Measurements from ENCODE around the gene CHRNG. TPM values are rescaled to one million over a fixed set of nuclear protein-coding genes. Genes with fewer than 3 reads are reported as not detected.

The CHRNG gene
- total RNA-seq, 4 donors from 2014 or later = not detected

- WGBS, 2 donors (ENCODE audit: low coverage in 1 of 2) = 59 to 83% methylated on average over 6 to 13 of the region's 18 CpGs
- ATAC-seq = peak; percentile 86
- Histone ChIP-seq H3K27ac (peak overlapping the region; percentile 48 to 81 (median 74)), H3K36me3 (peaks cover 0 to 9% of the 10 kb centered on the region in 2 donors), H3K27me3 (no peaks in the 10 kb centered on the region), H3K4me3 (no peak overlapping the region), H3K4me1 (peaks cover 0 to 34% (median 10%) of the 10 kb centered on the region in 3 donors), H3K9me3 (peaks cover 0 to 5% (median 0%) of the 10 kb centered on the region in 3 donors)
- TF ChIP-seq, protein P1, sequence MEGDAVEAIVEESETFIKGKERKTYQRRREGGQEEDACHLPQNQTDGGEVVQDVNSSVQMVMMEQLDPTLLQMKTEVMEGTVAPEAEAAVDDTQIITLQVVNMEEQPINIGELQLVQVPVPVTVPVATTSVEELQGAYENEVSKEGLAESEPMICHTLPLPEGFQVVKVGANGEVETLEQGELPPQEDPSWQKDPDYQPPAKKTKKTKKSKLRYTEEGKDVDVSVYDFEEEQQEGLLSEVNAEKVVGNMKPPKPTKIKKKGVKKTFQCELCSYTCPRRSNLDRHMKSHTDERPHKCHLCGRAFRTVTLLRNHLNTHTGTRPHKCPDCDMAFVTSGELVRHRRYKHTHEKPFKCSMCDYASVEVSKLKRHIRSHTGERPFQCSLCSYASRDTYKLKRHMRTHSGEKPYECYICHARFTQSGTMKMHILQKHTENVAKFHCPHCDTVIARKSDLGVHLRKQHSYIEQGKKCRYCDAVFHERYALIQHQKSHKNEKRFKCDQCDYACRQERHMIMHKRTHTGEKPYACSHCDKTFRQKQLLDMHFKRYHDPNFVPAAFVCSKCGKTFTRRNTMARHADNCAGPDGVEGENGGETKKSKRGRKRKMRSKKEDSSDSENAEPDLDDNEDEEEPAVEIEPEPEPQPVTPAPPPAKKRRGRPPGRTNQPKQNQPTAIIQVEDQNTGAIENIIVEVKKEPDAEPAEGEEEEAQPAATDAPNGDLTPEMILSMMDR (IDR thresholded peaks at IDR 0.05) = no peak
- TF ChIP-seq POLR2AphosphoS5 (IDR thresholded peaks at IDR 0.05) (peak; percentile 52), POLR2A (IDR thresholded peaks at IDR 0.05) (no peak)
These were observed 49.4 kb downstream of the CHRNG start for GRCh38 chr2:232588680-232589585.

DNA sequence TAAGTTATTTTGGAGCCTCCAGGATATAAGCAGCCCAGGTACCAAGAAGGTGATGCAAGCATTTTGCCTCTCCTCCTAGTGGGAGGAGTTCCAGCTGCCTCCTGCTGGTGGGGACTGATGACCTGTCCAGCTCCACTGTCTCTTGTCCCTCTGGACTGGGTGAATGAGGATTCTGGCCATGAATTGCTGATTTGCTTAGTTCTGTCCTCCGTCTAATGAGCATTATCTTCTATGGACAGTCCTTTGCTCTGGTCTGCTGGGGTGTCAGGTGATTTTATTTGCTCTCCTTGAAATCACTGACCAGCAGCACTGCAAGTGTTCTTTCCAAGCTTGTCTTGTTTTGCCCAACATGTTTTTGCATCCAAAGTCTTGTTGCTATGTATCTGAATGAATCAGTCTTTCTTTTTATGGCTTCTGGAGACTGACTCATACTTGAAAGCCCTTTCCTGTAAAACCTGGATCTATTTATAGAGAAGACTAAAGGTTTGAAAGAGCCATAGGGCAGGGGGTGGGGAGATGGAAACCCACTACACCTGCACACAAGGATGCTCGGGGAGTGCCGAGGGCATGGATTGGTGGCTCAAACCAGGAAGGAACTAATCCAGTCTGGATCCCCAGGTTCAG lies 53.4 kb downstream of the CHRNG start:
- TF ChIP-seq POLR2AphosphoS5 (IDR thresholded peaks at IDR 0.05) = peak; percentile 47
- no peak for TF ChIP-seq POLR2A (IDR thresholded peaks at IDR 0.05)
- TF ChIP-seq, protein P1 (IDR thresholded peaks at IDR 0.05) = no peak
- TF ChIP-seq EP300 (IDR thresholded peaks at IDR 0.05) = no peak
- Histone ChIP-seq H3K9me3 (no peaks in the 10 kb centered on the region), H3K4me3 (no peak overlapping the region), H3K27ac (peak overlapping the region in 3 of 4 donors; percentile 53 to 70 (median 68)), H3K36me3 (no peaks in the 10 kb centered on the region), H3K4me1 (peaks cover 0 to 34% (median 10%) of the 10 kb centered on the region in 3 donors), H3K27me3 (no peaks in the 10 kb centered on the region)
- 50% methylated on average over 2 of the region's 3 CpGs; no CpG with 5 or more reads in 1 of the 2 donors for WGBS, 2 donors (ENCODE audit: low coverage in 1 of 2)
- peak; percentile 19 for ATAC-seq

DNA sequence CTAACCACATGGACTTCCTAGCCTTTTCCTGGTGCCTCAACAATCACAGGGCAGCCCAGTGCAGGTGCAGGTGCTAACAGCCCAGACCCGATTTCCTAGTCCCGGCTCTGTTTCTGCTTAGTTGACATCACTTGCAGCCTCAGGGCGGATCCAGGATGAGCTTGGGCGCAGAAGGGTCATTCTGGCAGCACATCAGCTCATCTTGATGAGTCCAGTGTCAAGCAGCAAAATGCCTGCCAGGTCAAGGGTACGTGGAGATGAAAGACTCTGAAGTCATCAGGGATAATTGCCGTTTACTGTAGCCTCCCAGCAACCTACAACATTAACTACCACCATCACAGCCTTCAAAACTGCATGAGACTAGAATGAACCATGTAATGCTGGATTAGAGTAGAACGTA lies 54.5 kb downstream of the CHRNG start:
- ATAC-seq = no peak
- Histone ChIP-seq H3K9me3 (no peaks in the 10 kb centered on the region), H3K4me1 (peaks cover 0 to 23% (median 5%) of the 10 kb centered on the region in 3 donors), H3K27me3 (no peaks in the 10 kb centered on the region), H3K27ac (no peak overlapping the region), H3K4me3 (no peak overlapping the region), H3K36me3 (no peaks in the 10 kb centered on the region)
- 83 to 100% methylated on average over 1 to 3 of the region's 7 CpGs for WGBS, 2 donors (ENCODE audit: low coverage in 1 of 2)
- no peak for TF ChIP-seq POLR2A (IDR thresholded peaks at IDR 0.05)
- no peak for TF ChIP-seq EP300 (IDR thresholded peaks at IDR 0.05)
- TF ChIP-seq, protein P1 (IDR thresholded peaks at IDR 0.05) = no peak
- TF ChIP-seq POLR2AphosphoS5 (IDR thresholded peaks at IDR 0.05) = no peak

Other genes with a start within 250 kb of the CHRNG start
- gene ALPP, start 160.9 kb upstream of the CHRNG start, total RNA-seq = not detected
- not detected for gene ALPG, start 132.8 kb upstream of the CHRNG start, total RNA-seq
- not detected for gene ALPI, start 83.5 kb upstream of the CHRNG start, total RNA-seq
- gene ECEL1, start 51.9 kb upstream of the CHRNG start, total RNA-seq = 1 to 10 TPM in 2 of 4 donors, not detected in 2; 1.1 to 1.4 TPM
- gene PRSS56, start 19.3 kb upstream of the CHRNG start, total RNA-seq = not detected
- gene CHRND, start 13.5 kb upstream of the CHRNG start, total RNA-seq = not detected
- gene TIGD1, start 10.9 kb downstream of the CHRNG start, total RNA-seq = 1 to 10 TPM; 1.2 to 6.5 (median 2.8) TPM
- gene EIF4E2, start 11.0 kb downstream of the CHRNG start, total RNA-seq = 10 to 100 TPM; 41.6 to 61.6 (median 51.1) TPM
- 10 to 100 TPM in 3 of 4 donors, 1 to 10 TPM in 1; 9.3 to 23.3 (median 17.5) TPM for gene EFHD1, start 93.9 kb downstream of the CHRNG start, total RNA-seq
- 10 to 100 TPM; 62.6 to 88.3 (median 67.7) TPM for gene GIGYF2, start 157.6 kb downstream of the CHRNG start, total RNA-seq
- not detected for gene KCNJ13, start 236.9 kb downstream of the CHRNG start, total RNA-seq